PC-3 (cell line): ENCODE data around the gene NKAIN2.

ENCODE experiments used
- CTCF ChIP-seq: fragments of 300-600 bp; sonication (generic); conservative IDR thresholded peaks from 2 replicates; pipeline ENCODE4 v1.5.1; 2017; ENCODE audit warnings: antibody characterized with exemption, low read depth, mild to moderate bottlenecking, low read length
- EZH2 ChIP-seq: fragments of 300-600 bp; sonication (generic); IDR thresholded peaks from one replicate; pipeline ENCODE4 v1.6.1; 2017; ENCODE audit warnings: antibody characterized with exemption, mild to moderate bottlenecking, low read length; ENCODE audit not compliant: unreplicated experiment

- TF ChIP-seq CTCF, result no peak
- TF ChIP-seq EZH2, result no peak
These were observed 867.1 kb downstream of the NKAIN2 start for GRCh38 chr6:124670801-124671200.
